Activated CD8-positive, alpha-beta T cell treated with anti-CD3 and anti-CD28 coated beads for 36 hours (primary cell): ENCODE data around the gene FAM149B1. TPM values are rescaled to one million over a fixed set of nuclear protein-coding genes. Genes with fewer than 3 reads are reported as not detected.

Experiments
- ATAC-seq: fragments of 200-7000 bp; cut with Tn5 transposase; one replicate; pipeline ENCODE4 v1.10.0; 2021; ENCODE audit warnings: mild to moderate bottlenecking, moderate library complexity
- CTCF ChIA-PET: fragments of 350-600 bp; sonication (Branson Sonifier 250); formaldehyde crosslinking; loops from one replicate; lab custom pipeline; 2021; ENCODE audit warnings: antibody characterized with exemption; lab: Charles Lee
- POLR2A ChIA-PET: fragments of 350-600 bp; sonication (Branson Sonifier 250); formaldehyde crosslinking; loops from one replicate; lab custom pipeline; 2021; ENCODE audit warnings: antibody characterized with exemption; lab: Charles Lee
- DNase-seq: peaks from one replicate; pipeline ENCODE4 v3.0.0-alpha.2; 2020
- H3K27ac Mint-ChIP-seq: one replicate; pipeline ENCODE4 v1.8.0; 2021; ENCODE audit warnings: mild to moderate bottlenecking, mixed read lengths
- H3K27me3 Mint-ChIP-seq: one replicate; pipeline ENCODE4 v1.8.0; 2021; ENCODE audit warnings: mixed read lengths
- H3K36me3 Mint-ChIP-seq: one replicate; pipeline ENCODE4 v1.8.0; 2021; ENCODE audit warnings: low read depth, mixed read lengths
- H3K4me1 Mint-ChIP-seq: one replicate; pipeline ENCODE4 v1.8.0; 2021; ENCODE audit warnings: low read depth, mixed read lengths
- H3K4me3 Mint-ChIP-seq: one replicate; pipeline ENCODE4 v1.8.0; 2021; ENCODE audit warnings: mild to moderate bottlenecking, moderate library complexity, mixed read lengths
- H3K9me3 Mint-ChIP-seq: one replicate; pipeline ENCODE4 v1.8.0; 2021; ENCODE audit warnings: mixed read lengths
- CTCF ChIP-seq: fragments of 200-600 bp; IDR thresholded peaks from one replicate; pipeline ENCODE4 v1.8.0; 2022; ENCODE audit warnings: antibody characterized with exemption, mild to moderate bottlenecking
- intact Hi-C: fragments of 100-400 bp; cut with micrococcal nuclease; formaldehyde crosslinking; loops from one replicate; pipeline ENCODE4 v1.10.0; 2022
- total RNA-seq, 2 experiments: library from RNA; stranded (reverse); gene quantifications; one replicate each; pipeline ENCODE4 v1.2.3, GENCODE V29; 2021

Gene FAM149B1
- total RNA-seq, 2 experiments from 2014 or later: 13.0 to 13.3 TPM

- Mint-ChIP-seq H3K4me3 (no peak overlapping the region), H3K4me1 (no peaks in the 10 kb centered on the region), H3K9me3 (no peaks in the 10 kb centered on the region), H3K27me3 (no peaks in the 10 kb centered on the region), H3K27ac (no peak overlapping the region), H3K36me3 (peaks cover 33% of the 10 kb centered on the region)
- ChIA-PET CTCF (interaction anchor here (1.1 to 2.2 kb wide), 3 partner anchors 11 to 35 kb away, joined by 3 to 6 read pairs (median 4); no protein-coding TSS in a partner anchor), POLR2A (interaction anchor here (1.2 kb wide), 1 partner anchor 36 kb away, joined by 4 read pairs; no protein-coding TSS in a partner anchor)
- DNase-seq (no peak), ATAC-seq (no peak)
- intact Hi-C loops: no loop called here
- TF ChIP-seq CTCF: no peak
Measured at GRCh38 chr10:73217628-73218027, 49.7 kb downstream of the FAM149B1 start.

- intact Hi-C loops: no loop called here
- ChIA-PET CTCF (interaction anchor here (1.4 to 2.2 kb wide), 4 partner anchors 8 to 16 kb away, joined by 3 to 6 read pairs (median 4); no protein-coding TSS in a partner anchor), POLR2A (interaction anchor here (0.9 to 1.2 kb wide), 2 partner anchors 9 to 35 kb away, joined by 3 to 4 read pairs; no protein-coding TSS in a partner anchor)
- Mint-ChIP-seq H3K27ac (no peak overlapping the region), H3K4me3 (no peak overlapping the region), H3K4me1 (no peaks in the 10 kb centered on the region), H3K9me3 (no peaks in the 10 kb centered on the region), H3K36me3 (peaks cover 30% of the 10 kb centered on the region), H3K27me3 (no peaks in the 10 kb centered on the region)
- ATAC-seq (no peak), DNase-seq (no peak)
- peak; percentile 45 for TF ChIP-seq CTCF
Measured at GRCh38 chr10:73218431-73219191, 50.7 kb downstream of the FAM149B1 start.

GRCh38 chr10:73219384-73219783 is 51.5 kb downstream of the FAM149B1 start:
- Mint-ChIP-seq H3K4me3 (no peak overlapping the region), H3K27ac (no peak overlapping the region), H3K9me3 (no peaks in the 10 kb centered on the region), H3K4me1 (no peaks in the 10 kb centered on the region), H3K27me3 (no peaks in the 10 kb centered on the region), H3K36me3 (peaks cover 24% of the 10 kb centered on the region)
- no peak for TF ChIP-seq CTCF
- ATAC-seq: no peak
- DNase-seq: no peak
- CTCF ChIA-PET: interaction anchor here (1.4 to 1.9 kb wide), 2 partner anchors 9 to 17 kb away, joined by 4 to 5 read pairs; no protein-coding TSS in a partner anchor
- POLR2A ChIA-PET: no interaction called here
- intact Hi-C loops: no loop called here

- peaks cover 18% of the 10 kb centered on the region for H3K36me3 Mint-ChIP-seq
- DNase-seq: no peak
- H3K4me3 Mint-ChIP-seq: no peak overlapping the region
- H3K4me1 Mint-ChIP-seq: peaks cover 3% of the 10 kb centered on the region
- no peaks in the 10 kb centered on the region for H3K9me3 Mint-ChIP-seq
- CTCF ChIA-PET: interaction anchor here (1.0 kb wide), 1 partner anchor 62 kb away, joined by 3 read pairs; no protein-coding TSS in a partner anchor
- ATAC-seq: no peak
- H3K27me3 Mint-ChIP-seq: no peaks in the 10 kb centered on the region
- no peak overlapping the region for H3K27ac Mint-ChIP-seq
- intact Hi-C loops: no loop called here
- POLR2A ChIA-PET: no interaction called here
- no peak for TF ChIP-seq CTCF
Measured at GRCh38 chr10:73220989-73221388, 53.1 kb downstream of the FAM149B1 start.

GRCh38 chr10:73225518-73225917 is 57.6 kb downstream of the FAM149B1 start:
- H3K4me3 Mint-ChIP-seq: no peak overlapping the region
- H3K27me3 Mint-ChIP-seq: no peaks in the 10 kb centered on the region
- H3K36me3 Mint-ChIP-seq: no peaks in the 10 kb centered on the region
- intact Hi-C loops: no loop called here
- ChIA-PET POLR2A (interaction anchor here (0.9 to 1.9 kb wide), 3 partner anchors 9 to 21 kb away, joined by 3 to 5 read pairs (median 4); partner anchors contain the start of gene DNAJC9), CTCF (interaction anchor here (0.6 kb wide), 2 partner anchors 420 to 750 kb away, joined by 3 to 4 read pairs; no protein-coding TSS in a partner anchor)
- no peak for TF ChIP-seq CTCF
- peaks cover 3% of the 10 kb centered on the region for H3K4me1 Mint-ChIP-seq
- ATAC-seq (peak; percentile 49), DNase-seq (no peak)
- no peak overlapping the region for H3K27ac Mint-ChIP-seq
- no peaks in the 10 kb centered on the region for H3K9me3 Mint-ChIP-seq
